HG03457 (cell line): Measurements from ENCODE around the gene ARHGAP24.
"Not testable (repeated sequence)": the region's sequence is repeated elsewhere in the genome, so short reads cannot be mapped to it uniquely, and the experiment has no call there.

ENCODE experiments used
- ATAC-seq: cut with Tn5 transposase; IDR thresholded peaks from one replicate; pipeline ENCODE4 v1.9.1; 2021; ENCODE audit warnings: moderate number of reproducible peaks; ENCODE audit not compliant: unreplicated experiment

ARHGAP24 gene

DNA sequence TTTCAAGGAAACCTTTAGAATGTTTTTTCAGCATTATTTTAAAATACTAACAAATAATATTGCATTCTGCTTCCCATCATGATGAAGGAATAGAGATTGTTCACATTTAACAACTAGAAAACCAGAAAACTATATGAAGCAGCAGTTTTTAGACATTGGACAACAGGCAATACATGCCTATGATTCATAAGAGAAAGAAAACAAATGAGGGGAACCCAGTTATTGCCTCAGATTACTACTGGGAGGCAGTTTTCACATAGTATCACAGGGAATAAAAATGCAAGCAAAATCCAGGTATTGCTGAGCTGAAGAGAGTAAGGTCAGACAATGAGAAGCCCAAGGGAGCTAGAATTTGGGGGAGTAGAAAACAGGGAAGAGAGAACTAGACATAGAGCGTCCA lies 511.3 kb downstream of the ARHGAP24 start:
- ATAC-seq, result no peak

DNA sequence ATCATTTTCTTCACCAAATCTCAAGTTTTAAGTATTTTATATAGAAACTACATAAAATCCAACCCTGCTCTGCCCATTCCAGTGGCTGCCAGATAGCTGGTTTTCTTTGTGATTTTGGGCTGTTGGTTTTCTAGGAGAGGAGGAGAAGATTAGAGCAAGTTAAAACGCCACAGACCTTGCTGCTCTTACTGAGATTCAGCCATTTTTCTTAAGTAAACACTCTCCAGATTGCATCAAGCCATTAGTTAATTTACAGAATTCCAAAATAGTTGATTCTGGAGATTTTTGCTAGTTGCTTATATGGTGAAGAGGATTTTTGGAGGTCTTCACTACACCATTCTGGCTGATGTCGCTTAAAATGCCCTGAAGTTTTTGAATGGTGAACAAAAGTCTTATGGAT lies 518.7 kb downstream of the ARHGAP24 start:
- no peak for ATAC-seq

DNA sequence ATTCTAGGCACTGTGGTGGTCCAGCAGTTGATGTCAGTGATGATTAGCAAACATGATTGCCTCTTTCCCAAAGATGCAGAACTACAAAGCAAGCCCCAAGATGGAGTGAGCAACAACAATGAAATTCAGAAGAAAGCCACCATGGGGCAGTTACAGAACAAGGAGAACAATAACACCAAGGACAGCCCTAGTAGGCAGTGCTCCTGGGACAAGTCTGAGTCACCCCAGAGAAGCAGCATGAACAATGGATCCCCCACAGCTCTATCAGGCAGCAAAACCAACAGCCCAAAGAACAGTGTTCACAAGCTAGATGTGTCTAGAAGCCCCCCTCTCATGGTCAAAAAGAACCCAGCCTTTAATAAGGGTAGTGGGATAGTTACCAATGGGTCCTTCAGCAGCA lies 519.6 kb downstream of the ARHGAP24 start:
- no peak for ATAC-seq

DNA sequence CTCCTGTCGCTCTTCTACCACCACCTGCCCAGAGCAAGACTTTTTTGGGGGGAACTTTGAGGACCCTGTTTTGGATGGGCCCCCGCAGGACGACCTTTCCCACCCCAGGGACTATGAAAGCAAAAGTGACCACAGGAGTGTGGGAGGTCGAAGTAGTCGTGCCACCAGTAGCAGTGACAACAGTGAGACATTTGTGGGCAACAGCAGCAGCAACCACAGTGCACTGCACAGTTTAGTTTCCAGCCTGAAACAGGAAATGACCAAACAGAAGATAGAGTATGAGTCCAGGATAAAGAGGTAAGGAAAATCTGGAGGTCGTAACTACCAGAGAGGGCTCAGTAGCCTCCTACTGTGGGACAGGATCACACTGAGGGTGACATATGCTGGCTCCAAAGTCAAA lies 520.4 kb downstream of the ARHGAP24 start:
- no peak for ATAC-seq

DNA sequence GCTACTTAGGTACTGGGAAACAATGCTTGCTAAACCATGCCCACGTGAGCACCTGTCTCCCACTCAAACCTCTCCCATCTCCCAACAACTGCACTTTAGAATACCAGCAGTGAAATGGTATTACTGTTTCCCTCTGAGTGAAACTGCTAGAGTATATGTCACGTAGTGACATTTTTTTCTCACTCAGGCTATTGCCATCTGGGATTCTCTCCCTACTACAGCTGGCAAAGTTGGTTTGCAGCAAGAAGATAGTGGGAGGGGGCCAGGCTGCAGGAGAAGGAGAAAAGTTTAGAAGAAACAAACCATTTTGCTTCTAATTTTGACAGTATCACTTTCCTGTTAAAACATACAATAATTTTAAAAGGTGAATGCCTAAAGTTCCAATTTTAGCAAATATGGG lies 526.6 kb downstream of the ARHGAP24 start:
- no peak for ATAC-seq

DNA sequence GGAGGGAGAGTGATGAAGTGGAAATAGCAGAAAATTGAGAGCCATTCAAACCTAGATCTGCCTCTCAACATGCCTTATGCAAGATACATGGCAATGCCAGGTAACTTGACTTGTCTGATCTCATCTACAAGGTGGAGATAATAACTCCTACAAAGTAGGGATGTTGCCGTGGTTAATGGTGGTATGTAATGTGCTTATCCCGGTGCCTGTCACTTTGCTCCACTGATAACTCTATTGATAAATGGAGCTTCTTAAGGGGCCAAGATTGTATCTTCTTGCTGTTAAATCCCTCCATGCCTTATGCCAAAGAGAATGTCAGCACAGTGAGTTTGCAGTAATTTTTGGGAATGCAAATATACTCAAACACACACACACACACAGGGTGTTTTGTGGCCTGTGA lies 529.1 kb downstream of the ARHGAP24 start:
- no peak for ATAC-seq

DNA sequence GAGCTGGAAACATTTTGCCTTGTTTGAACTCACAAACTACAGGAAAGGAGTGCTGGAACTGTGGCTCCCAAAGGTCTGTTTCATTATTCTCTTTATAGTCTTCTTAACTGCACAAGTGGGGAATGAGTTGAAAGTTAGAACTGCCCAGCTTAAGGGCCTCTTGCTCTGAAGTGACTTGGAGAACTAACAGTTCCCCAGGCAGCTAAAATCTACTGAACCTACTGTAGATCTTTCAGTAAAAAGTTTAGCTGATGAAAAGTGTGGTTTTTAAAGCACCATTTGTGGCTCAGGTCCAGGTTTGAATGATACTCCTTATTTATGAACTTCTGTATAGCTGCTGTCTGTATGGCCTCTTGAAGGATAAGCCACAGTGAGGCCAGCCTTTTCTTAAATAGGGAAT lies 531.1 kb downstream of the ARHGAP24 start:
- ATAC-seq, result no peak

DNA sequence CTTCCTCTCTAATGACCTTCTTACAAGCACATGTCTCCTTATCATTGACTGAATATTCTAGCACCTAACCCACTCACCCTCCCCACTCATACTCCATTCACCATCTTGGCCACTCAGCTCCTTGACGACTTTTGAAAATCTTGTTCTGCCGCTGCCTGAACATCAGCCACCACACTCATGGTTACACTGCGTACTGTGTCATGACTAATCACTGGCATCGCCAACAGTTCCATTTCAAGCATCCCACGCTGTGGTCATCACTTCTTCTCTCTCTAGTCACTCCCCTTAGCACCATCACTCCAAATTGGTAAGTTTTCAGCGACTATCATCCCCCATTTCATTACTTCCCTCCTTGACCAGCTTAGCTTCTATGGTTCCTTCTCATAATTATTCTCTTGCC lies 532.1 kb downstream of the ARHGAP24 start:
- no peak for ATAC-seq

DNA sequence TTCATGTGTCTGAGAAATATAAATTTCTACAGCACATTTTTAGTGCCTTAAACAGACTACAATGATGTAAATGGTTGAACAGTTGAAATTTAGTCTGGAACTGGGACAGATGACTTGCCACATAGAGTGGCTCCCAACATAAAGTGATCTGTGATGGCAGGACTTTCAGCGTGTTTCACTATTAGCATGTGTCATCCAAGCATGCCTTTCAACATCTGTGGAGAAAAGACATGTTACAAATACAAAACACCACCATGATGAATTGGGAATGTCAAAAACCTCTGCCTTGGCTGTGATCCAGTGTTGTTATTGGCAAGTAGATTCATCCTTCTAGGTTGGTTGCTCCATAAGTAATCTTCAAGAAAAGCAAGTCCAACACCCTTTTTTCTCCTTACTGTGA lies 536.2 kb downstream of the ARHGAP24 start:
- no peak for ATAC-seq

DNA sequence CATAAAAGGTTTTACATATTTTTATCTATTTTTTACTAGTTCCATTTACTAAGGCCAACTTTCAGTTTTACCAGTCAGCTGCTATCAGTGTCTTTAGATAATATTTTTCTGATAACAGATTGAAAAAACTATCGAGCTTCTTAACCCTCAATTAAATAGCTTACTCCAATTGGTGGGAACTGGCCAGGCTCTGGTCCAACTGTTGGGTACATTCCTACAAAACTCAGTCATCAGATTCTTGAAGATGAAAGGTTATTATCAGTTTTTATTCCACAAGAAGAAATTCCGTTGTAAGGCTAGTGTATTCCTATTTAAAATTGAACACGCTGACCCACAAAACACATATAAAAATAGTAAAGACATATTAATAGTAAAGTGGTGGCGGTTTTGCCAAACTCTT lies 538.7 kb downstream of the ARHGAP24 start:
- ATAC-seq, result no peak

DNA sequence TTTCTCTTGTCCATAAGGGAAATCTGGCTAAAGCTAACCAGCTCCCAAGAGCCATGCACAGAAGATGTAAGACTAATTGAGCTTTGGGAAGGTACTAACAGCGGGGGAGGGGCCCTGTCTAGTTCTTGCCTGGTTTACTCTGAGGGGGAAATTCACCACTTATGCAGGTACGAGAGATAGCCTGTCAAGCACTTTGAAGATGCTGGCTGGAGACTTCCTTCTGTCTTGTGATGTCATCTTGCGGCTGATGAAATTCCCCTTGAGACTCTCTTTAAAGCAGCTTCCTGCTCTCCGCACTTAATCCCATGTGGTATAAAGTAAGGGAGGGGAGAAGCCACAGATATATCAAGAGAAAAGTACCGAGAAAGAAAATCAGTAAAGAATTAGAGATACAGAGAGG lies 539.6 kb downstream of the ARHGAP24 start:
- peak; percentile 98 for ATAC-seq

DNA sequence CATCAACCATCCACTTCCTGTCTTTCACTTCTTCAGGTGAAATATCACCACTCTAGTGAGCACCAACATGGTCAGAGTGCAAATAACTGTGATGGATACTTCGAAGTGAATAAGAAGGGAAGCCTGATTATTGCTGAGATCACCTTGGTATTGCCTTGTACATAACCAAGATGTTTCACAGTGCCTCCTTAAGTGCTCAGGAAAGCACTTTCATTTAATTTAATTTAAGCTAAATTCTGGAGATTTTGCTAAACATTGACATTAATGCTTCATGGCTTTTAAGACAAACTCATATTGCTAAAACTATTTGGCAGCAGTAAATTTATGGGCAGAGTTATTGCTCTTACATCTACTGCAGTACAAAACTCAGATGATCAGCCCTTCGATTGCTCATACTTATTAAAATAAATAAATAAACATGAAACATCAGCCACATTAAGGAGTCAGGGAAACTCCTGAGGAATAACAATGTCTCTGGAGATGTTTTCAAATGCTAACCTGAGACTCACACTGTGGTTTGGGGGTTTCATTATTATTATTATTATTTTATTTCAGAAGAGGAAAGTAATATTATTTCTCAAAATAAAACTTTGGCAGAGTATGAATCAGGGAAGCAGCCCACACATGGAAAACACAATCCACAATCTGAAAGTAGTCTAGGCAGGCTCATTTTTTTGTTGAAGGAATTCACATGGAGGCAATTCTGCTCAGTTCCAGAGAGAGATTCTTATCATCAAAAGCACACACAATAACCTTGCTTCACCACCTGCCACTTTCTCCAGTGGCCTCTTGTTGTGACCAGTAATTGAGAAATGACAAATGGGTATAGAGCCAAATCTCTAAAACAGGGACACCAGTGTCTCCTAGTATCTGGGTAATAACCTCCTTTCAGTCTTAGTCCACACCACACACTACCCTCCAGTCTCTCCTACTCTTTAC lies 540.7 kb downstream of the ARHGAP24 start:
- no peak for ATAC-seq

DNA sequence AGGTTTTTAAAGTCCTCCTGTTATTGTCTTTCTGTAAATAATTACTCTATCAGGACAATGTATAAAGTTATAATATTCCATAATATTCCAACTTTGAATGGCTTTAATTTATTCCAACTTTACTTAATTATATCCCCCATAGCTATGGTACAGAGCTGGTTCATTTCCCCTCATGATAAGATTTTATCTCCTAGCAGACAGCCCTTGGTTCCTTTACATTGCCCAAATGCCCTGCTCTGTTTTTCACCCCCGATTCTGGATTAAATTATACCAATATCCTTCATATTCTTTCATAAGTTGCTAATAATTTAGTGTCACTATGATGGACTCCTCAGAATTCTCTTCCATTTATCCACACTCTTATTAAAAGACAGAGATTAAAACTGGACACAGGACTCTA lies 544.4 kb downstream of the ARHGAP24 start:
- no peak for ATAC-seq

DNA sequence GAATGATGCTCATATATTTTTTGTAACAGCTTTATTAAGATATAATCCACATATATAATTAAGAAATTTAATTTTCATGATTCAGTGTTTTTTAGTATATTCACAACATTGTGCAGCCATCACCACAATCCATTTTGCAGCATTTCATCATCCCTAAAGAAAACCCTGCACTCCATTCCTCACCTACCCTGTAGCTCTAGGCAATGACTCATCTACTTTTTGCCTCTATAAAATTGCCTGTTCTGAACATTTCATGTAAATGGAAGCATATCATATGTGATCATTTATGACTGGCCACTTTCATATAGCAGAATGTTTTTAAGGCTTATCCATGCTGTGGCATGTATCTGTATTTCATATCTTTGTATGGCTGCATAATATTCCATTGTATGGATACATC lies 545.0 kb downstream of the ARHGAP24 start:
- no peak for ATAC-seq

DNA sequence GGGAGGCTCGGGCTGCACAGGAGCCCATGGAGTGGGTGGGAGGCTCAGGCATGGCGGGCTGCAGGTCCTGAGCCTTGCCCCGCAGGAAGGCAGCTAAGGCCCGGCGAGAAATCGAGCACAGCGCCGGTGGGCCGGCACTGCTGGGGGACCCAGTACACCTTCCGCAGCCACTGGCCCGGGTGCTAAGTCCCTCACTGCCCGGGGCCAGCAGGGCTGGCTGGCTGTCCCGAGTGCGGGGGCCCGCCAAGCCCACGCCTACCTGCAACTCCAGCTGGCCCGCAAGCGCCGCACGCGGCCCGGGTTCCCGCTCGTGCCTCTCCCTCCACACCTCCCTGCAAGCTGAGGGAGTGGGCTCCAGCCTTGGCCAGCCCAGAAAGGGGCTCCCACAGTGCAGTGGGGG lies 546.7 kb downstream of the ARHGAP24 start:
- ATAC-seq, result not testable (repeated sequence)

DNA sequence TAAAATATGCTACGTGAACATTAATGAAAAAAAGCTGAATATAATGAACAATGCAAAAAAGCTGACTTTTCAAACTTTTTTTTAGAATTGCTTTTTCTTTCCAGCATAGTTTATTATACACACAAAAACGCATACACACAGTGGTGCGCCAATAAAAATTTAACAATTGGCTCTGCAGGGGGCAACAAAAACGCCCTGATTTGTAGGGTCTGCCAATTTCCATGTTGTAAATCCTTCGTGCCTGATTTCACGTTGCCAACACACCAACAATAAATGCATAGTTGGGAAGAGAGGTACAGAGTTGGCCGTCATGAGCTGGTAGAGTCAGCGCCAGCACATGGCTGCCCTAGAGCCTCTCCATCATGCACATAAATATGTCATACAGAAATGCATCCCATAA lies 551.8 kb downstream of the ARHGAP24 start:
- no peak for ATAC-seq

DNA sequence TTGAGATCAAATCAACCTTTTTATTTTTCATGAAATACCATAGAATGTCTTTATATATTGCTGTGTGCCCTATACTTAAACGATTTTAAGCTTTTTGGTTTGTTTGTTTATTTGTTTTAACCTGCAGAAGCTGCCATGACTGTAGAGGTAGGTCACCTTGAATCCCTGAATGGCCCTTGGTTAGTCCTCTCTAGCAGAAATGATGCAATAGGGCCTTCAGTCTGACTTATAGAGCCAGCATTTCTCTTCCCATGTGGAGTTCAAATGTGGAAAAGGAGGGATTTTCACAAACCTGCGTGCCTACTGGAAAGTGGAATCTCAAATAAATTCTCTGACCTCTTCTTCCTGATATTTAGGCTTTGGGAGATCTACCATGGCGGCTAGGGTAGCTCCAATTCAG lies 557.0 kb downstream of the ARHGAP24 start:
- ATAC-seq, result no peak

DNA sequence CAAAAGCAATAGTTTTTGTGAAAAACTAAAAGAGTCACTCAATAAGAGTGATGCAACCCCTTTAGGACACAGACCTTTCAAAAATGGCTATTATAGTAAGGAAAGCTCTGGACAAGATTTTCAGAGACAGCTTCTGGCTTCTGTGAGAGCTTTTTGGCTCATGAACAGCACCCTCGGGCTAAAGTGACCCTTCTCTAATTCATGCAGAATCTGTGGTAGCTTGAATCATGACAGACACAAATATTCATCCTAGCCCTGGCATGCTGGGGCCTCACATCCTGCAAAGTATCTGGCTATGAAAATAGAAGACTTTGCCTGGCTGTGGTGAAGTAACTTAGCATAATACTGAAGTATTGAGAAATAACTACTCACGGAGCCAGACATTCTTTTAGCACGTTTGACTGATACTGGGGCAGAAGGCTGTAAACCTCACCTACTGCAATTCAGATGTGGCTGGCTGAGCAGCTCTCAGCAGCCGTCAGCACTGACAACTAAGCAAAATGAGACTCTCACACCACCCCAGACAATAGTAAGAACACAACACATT lies 557.6 kb downstream of the ARHGAP24 start:
- no peak for ATAC-seq

DNA sequence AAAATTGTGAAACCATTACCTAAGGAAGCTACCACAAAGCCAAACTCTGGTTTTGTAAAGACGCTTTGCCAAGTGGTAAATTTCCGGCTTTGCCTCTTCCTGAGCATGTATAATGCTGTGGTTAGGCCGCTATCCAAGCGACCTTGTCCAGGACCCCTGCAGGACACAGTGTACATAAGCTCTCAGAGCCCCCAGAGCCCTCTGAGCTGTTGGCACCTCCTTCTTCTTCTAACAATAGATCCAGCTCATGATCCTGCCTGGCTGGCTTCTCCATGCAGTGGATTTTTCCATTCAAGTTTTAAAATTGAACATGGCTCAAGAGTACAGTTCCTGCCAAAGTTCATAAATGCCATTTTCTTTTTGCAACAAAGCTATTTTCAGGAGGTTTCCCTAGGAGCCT lies 558.2 kb downstream of the ARHGAP24 start:
- no peak for ATAC-seq

DNA sequence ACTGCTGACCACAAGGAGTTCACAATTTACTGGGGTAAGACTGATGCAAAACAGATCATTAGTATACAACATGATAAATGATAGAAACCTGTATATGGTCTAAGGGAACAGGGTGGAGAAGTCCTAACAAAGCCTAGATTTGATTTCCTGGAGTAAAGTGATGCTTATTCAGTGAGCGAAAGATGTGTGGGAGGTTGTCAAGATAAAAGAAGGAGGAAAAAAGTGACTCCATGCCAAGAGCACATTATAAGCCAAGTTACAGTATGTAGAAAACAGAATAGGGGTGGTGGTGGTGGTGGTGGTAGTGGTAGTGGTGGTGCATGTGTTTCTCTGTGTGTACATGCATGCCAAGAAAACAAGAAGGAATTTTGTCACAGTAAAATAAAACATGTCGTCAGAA lies 559.7 kb downstream of the ARHGAP24 start:
- no peak for ATAC-seq

DNA sequence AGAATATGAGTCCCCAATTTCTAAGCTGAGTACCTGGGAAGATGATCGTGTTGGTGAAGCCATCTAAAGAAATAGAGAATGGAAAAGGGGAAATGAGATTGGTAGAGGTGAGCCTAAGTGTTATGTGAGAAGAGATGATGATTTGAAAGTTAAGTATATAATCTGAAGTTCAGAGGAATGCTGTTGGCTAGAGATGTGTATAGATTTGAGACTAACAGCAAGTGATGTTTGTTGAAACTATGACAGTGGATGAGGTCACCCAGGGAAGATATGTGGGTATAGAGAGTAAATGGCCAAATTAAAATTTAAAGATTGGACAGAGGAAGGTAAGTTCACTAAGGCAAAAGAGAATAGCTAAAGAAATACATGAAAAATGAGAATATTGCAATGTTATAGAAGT lies 560.7 kb downstream of the ARHGAP24 start:
- ATAC-seq, result no peak

DNA sequence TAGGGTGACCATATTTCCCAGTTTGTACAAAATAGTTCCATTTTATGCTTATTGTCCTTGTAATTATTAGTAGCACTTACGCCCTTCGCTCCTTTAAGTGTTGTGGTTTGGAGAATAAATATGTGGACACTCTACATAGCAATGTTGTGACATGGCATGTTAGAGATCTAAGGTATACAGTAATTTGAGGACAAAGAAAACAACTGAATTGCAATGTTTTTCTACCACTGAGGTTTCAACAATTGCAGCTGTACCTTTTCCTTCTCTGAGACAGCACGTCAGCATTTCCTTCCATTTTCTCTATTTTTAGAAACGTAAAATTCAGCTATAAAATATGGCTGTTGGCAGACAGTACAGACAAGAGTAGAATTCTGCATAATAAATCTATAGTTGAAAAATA lies 561.8 kb downstream of the ARHGAP24 start:
- no peak for ATAC-seq

DNA sequence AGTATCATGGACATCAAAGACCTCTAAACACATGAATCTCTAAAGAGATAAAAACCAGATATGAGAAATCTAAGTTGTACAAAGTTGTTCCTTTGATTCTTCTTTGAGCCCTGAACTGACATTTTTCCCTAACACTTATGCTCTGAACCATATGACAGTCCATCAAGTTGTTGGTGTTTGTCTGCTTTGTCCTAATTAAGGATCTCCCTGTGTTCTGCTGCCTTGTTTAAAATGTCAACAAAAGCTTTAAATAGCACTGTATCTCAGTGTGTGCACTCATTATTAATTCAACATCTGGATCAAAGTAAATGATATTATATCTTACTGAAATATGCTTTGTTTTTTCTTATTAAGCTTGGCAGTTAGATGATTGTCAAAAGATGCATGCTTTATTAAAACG lies 563.1 kb downstream of the ARHGAP24 start:
- no peak for ATAC-seq
